GM21723 (cell line): ENCODE results near the gene CCDC51.

Source experiments
- ATAC-seq: cut with Tn5 transposase; IDR thresholded peaks from one replicate; pipeline ENCODE4 v1.9.1; 2021; ENCODE audit warnings: mild to moderate bottlenecking, moderate library complexity; ENCODE audit not compliant: unreplicated experiment

CCDC51 gene

DNA sequence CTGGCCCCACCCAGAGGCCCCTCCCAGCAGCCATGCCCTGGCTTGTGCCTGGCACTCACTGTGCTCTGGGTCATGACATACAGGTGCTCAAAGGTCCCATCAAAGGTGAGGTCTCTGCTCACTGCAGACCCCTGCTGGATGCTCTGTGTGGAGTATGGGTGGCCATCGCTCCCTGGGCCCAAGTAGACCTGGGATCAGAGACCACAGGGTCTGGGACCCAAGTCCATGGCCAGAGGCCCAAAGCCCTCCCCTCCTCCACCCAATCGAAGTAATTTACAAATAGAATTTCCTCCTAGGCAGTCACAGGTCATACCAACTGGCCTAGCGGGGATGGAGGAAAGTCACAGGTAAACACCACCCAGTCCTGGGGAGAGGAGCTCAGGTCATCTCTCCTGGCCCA, 17.6 kb downstream of the CCDC51 start:
- no peak for ATAC-seq

DNA sequence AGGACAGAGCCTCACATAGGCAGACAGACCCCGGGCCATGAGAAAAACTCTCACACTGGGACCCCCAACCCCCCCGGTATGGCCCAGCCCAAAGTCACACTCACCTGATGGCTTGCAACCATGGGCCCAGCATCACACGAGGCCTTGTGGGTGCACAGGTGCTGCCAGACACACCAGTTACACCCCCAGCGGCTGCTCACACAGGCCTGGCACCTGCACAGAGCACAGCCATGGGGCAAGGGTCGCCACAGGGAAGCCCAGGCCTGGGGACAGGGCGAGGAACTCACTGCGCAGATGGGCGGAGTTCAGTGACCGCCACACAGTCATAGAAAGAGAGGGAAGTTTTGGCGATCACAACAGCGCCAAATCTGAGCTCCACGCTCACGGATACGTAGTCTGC, 19.4 kb downstream of the CCDC51 start:
- ATAC-seq, result no peak

DNA sequence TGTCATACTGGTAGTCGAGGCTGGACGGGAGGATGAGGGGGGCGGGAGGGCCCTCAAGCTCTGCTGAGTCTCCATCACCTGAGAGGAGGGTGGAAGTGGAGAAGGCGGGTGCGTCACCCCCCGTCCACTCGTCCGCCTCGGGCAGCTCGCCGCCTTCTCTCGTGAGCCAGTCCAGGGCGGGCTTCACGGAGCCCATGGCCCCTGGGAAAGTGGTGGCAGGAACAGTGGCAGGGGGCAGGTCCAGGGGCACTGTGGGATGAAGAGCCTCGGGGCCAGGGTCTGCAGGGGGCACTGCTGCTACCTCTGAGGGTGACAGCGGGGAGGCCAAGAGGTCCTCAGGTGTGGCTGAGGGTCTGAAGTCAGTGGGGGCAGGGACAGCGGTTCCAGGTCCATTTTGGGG, 20.3 kb downstream of the CCDC51 start:
- no peak for ATAC-seq

DNA sequence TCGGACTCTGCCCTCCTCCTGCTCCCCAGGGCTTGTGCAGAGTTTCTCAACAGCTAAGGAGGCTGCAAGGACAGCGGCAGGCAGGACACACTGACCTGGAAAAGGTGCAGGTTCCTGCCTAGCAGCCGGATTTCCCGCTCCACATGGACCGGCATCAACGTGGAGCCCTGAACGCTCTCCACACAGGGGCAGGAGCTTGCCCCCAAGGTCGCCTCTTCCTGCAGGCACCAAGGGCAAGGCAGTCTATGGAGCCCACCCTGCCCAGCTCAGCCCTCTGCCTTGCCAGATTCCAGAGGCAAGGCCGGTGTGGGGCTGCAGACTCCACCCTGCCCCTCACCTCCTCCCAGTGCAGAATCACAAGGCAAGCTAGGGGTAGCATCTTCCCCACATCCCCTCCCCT, 20.8 kb downstream of the CCDC51 start:
- ATAC-seq, result no peak

DNA sequence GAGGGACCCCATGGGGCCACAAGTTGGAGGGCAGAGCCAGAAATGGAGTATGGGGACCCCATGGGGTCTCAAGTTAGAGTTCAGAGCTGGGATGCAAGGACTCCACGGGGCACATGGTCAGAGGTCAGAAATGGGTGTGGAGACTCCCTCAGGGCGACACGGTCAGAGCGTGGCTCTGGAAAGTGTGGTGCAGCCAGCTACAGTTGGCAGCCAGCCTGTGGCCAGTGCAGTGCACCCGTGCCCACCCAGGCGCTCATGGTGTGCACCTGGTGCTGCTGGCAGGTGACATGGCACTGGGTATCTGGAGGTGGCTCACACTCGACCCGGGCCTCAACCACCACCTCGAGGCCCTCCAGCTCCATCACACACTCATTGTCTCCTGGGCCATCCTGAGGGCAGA, 21.3 kb downstream of the CCDC51 start:
- no peak for ATAC-seq

DNA sequence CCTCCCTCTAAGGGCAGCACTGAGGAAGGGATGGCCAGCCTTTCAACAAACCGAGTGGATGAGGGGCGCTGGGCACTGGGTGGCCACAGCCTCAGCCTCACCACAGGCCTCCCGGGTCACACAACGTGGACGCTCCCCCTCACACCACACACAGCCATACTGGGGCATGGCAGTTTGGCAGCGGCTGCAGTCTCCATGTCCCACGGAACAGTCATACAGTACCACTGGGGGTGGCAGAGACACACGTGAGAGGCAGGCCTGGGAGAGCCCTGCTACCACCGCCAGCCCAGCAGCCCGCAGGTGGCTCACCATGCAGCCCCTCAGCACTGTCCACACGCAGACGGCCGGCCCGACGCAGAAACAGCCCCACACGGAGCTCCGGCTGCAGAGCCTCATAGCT, 21.8 kb downstream of the CCDC51 start:
- ATAC-seq, result no peak

DNA sequence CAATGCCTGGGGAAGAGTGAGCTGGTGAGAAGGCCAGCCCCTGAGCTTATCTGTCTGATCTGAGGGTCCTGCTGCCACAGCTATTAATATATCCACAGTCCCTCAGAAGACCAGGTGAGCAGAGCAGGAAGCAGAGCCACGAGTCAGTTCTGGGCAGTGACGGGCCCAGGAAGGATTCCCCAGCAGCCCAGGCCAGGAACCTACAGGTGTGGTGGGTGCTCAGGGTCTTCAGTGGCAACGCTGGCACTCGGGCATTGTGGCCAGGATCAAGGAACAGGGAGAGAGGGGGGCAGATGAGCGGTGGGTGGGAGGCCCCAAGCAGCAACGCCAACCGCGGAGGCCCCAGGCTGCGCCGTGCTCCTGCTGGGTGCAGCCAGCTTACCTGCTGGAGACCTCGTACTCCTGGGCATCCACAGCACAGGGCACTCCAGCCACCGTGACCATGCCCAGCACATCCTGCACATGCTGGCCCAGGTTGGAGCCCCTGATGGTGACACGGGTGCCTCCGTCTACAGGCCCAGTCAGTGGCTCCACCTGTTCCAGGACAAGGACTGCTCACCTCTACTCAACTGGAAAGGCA, 22.3 kb downstream of the CCDC51 start:
- no peak for ATAC-seq

DNA sequence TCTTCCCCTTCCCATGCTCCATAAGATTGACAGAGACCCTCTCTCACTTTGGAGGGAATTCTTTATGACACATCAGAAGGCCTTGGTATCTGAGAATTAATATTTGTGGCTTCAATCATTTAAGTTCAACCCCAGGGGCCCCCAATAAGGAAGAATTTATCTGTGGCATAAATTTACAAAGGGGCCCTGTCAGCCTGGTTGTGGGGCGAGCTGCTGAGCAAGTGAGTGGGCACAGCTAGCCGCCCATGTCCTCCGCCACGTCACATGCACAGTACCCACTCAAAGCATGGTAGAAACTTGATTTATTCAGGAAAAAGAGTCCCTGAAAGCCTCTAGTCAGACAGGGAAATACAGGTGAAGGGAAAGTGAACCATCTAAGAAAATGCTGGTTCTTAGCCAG, 23.4 kb downstream of the CCDC51 start:
- ATAC-seq, result no peak

DNA sequence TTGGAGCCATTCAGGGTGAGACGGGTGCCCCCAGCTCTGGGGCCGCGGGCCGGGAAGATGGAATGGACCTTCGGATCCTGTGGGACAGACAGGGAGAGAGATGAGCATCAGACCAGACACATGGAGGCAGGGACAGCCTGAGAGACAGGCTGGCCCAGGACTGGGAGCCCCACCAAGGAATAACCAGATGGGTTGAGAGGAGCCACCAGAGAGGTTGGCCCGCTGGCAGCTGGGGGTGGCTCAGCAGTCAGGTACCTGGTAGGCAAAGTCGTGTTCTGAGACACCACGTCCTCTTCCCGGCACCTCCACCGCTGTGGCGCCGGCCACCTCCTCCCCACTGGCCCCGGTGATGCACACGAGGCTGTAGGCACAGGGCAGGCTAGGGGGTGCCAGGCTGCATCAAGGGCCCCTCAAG, 23.8 kb downstream of the CCDC51 start:
- no peak for ATAC-seq

DNA sequence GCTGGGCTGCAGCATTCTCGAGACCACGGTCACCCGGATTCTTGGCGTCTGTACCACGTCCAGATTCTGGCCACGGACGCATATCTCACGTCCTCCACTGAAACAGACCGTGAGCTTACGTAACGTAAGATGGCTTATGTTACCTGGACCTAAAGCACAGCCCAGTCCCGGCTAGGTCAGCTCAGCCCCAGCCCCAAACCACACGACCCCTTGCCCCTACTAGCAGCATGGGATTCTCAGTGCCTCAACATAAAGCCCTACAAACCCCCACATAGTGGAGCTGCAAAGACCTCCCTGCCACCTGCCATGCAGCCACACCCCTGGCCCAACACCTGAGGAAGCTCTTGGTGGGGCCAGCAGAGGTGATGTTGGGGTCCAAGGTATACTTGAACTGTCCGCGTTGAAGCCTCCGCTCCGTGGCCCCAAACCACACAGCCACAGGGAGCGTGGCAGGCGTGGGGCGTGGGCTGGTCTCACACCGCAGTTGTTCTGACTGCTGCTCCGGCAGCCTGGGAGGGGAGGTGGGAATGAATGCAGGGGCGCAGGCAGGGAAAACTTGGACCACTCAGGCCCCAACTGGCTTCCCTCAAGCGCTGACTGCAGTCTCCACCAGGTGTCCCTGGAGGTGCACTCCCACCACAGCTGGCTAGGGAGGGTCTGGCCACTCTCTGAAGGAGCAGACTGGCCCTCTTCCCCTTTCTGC, 24.5 kb downstream of the CCDC51 start:
- ATAC-seq, result no peak

DNA sequence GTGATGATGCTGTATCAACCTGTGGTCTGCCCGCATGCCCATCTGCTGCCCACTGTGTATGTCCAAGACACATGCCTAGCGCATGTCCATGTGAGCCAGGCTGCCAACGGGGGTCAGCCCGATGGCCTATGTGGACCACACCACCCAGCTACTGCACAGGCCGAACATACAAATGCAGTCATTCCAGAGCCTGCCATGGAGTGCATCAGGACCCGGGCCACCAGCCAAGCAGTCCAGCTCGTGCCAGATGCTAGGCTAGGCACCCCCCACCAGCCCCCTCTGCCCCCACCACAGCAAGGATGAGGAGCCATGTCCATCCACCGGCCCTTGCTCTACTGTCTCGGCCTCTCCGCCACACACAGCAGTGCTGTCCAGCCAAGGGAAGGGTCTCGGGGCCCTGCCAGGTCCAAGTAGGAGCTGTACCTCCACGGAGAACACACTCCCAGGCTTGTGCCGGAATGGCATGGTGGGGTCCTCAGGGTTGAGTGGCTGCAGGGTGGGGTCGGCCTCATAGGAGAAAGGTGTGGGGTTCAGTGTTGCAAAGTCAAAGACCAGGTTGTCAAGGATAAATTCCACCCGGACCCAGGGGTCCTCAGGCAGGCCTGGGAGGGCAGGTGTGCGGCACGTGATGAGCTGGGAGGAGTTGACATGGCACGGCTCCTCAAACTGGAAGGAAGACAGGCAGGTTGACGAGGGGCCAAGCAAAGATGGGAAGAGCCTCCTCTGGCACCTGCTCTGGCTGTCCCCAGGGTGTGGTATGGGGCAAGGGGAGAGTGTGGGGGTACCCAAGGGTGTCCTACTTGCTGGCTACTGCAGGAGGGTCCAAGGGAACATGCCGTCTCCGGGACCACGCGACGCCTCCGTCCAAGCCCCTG, 25.3 kb downstream of the CCDC51 start:
- ATAC-seq, result no peak

DNA sequence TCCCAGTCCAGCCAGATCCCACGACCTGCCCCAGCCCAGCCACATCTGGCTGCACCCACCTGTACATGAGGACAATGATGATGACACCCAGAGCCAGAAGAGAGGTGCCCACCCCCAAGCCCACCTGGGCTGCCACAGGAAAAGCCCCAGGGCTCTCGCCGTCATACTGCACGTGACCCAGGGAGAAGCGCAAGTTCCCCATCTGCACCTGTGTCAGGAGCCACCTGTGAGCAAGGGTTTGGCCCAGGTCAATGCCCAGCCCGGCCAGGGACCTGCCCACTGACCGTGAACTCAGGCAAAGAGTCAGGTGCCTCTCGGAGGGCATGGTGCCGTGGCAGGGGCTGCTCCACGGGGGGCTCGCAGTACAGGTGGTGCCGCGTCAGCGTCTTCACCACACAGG, 26.3 kb downstream of the CCDC51 start:
- no peak for ATAC-seq

DNA sequence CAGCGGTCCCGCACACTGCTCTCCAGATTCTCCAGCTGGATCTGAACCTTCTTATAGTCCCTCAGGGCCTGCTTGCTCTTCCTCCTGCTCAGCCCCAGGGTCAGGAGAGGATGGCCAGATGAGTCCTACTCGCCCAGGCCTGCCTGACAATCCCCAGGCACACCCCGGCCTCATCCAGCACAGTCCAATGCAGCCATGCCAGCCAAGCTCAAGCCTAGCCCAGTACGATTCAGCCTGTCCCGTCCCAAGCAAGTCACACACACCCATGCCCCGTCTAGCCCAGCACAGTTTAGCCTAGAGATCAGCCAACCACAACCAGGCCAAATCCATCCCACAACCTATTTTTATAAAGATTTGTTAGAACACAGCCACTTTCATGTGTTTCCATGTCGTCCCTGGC, 26.8 kb downstream of the CCDC51 start:
- ATAC-seq, result no peak

DNA sequence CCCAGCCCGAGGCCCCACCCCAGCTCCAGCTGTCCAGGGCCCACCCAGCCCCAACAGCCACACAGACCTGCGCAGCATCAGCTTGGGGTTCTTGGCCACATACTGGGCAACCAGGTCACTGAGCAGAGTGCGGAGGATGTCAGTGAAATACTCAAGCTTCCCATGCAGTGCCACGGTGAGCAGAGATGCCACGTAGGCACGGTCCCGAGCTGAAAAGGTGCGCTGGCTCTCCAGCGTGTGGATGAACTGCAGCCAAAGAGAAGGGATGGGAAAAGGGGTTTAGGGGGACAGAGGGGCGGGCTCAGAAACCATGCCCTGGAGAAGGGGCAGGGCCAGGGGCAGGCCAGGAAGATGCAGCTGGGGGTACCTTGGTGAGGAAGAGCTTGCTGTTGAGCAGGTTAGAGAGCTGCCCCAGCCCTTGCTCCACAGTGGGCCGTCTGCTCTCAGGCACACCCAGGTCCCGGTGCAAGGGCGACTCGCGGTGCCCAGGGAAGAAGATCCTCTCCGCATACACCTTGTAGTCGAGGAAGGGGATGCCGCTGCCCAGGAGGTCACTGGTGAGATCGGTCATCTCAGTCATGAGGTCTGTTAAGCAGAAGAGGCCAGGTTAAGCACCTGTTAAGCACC, 27.4 kb downstream of the CCDC51 start:
- ATAC-seq, result no peak

DNA sequence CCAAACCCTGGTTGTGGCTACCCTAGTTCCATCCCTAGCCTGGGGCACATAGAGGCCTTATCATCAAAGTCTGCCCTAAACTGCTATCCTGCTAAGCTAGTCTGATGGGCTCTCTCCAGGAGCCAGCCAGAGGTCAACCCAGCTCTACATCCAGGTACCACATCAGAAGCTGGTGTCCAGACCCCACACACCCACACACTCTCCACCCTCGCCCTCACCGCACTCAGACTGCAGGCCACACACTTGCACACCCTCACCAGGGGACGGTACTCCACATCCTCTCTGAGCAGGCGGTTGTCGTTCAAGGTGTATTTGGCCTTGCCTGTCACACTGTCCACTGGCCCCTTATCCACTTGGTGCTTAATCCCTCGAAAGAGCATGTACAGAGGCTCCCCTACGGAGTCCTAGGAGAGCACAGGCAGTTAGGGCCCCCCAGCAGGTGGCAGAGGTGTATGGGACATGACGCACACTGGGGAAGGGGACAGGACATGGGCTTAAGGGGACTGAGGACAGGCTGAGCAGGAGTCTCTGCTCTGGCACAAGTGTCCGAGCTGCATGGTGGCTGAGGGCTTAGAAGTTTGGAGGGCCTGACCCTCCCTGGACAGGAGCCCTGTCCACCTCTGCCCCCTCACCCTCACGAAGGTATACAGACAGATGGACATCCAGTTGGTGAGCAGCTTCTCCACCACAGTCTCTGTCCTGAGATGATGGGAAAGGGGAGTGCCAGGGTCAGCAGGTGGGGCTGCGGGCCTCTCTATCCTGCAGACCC, 28.1 kb downstream of the CCDC51 start:
- no peak for ATAC-seq

DNA sequence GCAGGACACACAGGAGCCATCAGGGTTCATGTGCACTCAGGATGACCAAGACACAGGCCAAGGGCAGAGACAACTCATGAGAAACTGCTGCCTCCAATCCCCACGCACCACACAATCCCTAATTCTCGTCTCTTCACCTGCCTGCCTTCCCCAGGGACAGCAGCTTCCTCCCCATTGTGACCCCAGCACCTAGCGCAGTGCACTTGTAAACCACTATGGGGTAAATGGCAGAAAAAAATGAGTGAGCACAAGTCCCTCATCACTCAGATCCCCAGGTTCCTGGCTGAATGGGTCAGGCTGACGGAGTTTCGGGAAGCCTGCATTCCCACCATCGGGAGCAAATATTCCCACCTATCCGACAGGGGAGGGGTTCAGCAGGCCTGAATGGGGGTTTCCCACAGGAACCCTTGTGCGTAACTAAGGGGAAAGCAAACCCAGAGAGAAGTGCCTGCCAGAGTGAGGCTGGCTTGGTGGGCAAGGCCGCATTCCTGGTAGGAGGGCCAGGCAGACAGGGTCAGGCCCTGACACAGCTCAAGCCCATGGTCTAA, 28.8 kb downstream of the CCDC51 start:
- no peak for ATAC-seq

DNA sequence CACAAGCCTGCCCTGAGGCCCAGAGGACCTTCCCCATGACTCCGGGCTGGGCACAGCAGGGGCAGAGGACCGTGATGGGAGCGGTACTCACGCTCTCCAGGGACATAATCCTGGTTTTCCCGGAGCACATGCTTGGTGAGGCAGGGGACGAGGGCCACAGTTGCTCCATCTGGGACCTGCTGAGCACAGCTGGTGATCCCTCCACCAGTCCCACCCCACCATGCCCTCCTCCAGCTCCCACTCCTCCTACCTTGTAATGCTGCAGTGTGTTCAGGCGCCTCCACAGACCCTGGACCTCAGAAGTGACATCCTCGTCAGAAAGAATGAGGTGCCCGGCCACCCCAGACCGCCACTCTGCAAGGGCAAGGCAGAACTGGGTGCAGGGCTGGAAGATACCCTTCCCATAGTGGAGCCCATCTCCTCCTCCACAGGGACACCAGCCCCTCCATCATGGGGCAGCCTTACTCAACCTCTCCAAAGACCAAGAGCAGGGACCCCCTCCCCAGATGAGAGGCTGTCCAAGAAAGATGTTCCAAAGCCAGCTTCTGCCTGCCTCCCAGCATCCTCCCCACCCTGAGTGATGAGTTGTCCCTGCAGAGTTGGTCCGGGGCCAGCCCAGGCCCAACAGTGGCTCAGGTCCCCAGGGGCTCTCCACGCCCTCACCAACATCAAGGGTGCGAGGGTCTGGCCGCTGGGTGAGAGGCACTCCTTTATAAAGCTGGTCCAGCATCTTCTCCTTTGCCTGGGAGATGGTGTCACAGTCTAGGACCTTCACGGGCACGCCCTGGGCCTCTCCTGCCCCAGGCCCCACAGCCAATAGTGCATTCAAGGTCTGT, 29.5 kb downstream of the CCDC51 start:
- no peak for ATAC-seq

DNA sequence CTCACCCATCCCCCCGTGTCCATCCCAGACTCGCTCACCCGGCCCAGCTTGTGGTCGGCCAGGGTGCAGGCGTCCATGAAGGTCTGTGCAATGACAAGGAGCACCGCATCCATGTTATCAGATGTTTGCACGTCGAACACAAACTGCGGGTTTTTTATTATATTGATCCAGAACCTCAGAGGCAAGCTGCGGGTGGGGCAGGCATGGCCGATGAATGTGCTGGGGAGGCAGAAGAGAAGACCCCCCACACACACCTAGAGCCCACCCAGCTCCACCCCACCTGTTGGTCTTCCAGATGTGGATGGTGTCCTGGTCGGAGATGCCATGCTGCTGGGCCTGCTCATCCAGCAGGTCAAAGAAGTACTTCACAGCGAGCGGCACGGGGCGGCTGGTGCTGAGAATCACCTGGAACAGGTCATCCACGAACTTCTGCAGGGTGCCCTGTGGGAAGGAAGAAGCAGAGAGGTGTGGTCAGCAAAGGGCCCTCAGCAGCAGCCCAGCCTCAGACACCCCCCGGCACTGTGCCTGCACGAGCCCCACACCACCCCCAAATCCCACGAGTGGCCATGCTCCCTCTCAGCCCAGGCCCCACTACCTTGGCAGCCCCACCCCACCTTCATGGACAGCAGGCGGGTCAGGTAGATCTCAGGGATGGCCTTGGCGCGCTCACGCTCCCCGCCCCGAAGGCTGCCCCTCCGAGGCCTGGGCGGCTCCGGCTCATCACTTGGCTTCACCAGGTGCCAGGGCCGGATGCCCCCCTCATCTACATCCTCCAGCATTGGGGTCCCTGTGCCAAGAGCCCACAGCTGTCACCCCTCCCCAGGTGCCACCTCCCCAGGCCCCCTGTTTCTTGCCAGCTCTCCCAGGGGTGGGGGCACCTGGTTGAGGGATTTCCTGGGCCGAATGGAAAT, 30.4 kb downstream of the CCDC51 start:
- ATAC-seq, result no peak

DNA sequence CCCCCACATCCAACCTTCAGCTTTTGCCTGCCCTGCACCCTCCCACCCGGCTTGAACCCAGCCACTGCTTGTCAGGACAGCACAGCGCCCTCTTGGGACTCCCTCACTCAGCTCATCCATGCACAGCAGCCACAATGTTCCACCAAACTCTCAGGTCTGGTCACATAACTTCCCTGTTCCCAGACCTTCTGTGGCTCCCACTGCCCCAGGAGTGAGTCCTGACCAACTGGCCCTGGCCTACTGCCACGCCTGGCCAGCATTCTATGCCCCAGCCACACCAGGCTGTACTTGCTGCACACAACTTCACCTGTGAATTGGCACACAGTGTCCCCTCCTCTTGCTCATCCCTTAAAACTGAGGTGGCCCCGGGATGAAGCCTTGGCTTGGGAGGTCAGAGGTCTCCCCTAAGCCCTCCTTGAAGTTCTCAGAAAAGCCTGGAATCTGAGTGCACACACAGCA, 31.1 kb downstream of the CCDC51 start:
- no peak for ATAC-seq
